ENCODE measurements around the gene NLK. TPM values are rescaled to one million over a fixed set of nuclear protein-coding genes. Genes with fewer than 3 reads are reported as not detected.
A peak's percentile ranks its signal among the peaks of the same experiment; 100 is the strongest.

NLK gene
- total and polyA plus RNA-seq, 2 of the 4 experiments (the other 2 are of a cell fraction) = 15.3 to 23.3 TPM

GRCh38 chr17:28161311-28161710 lies 118.8 kb downstream of the NLK start:
- Histone ChIP-seq H2AK9ac (replicated peaks; ENCODE audit: low read depth, low read length, poor library complexity) (peak overlapping the region; percentile 23), H4K20me1 (ENCODE audit: insufficient read depth, low read length) (no peaks in the 10 kb centered on the region), H3K79me1 (ENCODE audit: low read depth in 1 of 2, low read length in 2 of 2) (peaks cover 4 to 6% of the 10 kb centered on the region in 2 experiments; a peak in 2 of 4 replicates), H3K4ac (ENCODE audit: low read depth, low read length) (peak overlapping the region; percentile 85), H4K8ac (ENCODE audit: low read depth in 2 of 2, low read length in 2 of 2) (peak overlapping the region; percentile 56 to 95), H3K4me1 (ENCODE audit: control insufficient read depth, insufficient read depth, low read length) (peaks cover 8% of the 10 kb centered on the region), H2BK15ac (ENCODE audit: low read depth, low read length) (peak overlapping the region; percentile 84; the same call in 1 of the 3 replicates), H3K4me2 (ENCODE audit: low read depth, low read length) (no peak overlapping the region), H3K56ac (ENCODE audit: extremely low read depth, insufficient read depth, low read length) (peak overlapping the region; percentile 61; the same call in 1 of the 2 replicates), H3K14ac (replicated peaks; ENCODE audit: low read depth, low read length) (no peak overlapping the region), H4K5ac (ENCODE audit: low read depth, low read length) (peak overlapping the region; percentile 51; the same call in 1 of the 2 replicates), H3K18ac (ENCODE audit: low read depth, low read length) (peak overlapping the region; percentile 92), H3K23ac (ENCODE audit: low read depth, low read length) (peak overlapping the region; percentile 52; the same call in 1 of the 2 replicates), H2AFZ (replicated peaks; ENCODE audit: low read length, poor library complexity) (no peak overlapping the region), H3K9ac (ENCODE audit: low read depth, low read length) (no peak overlapping the region), H3K27ac (ENCODE audit: insufficient read depth, low read length) (peak overlapping the region; percentile 75), H2AK5ac (ENCODE audit: low read depth, low read length) (peak overlapping the region; percentile 64; the same call in 1 of the 2 replicates), H3K9me3 (ENCODE audit: control insufficient read depth, insufficient read depth, low read length) (no peaks in the 10 kb centered on the region), H3K4me3 (ENCODE audit: insufficient read depth, low read depth, low read length) (no peak overlapping the region), H3K9me1 (ENCODE audit: insufficient read depth, low read length) (0 out of 2 replicates have a peak, but pooled peaks cover 3% of the 10 kb centered on the region), H3K36me3 (ENCODE audit: control insufficient read depth, insufficient read depth, low read length) (peaks cover 8% of the 10 kb centered on the region; the same call in 1 of the 2 replicates), H2BK5ac (ENCODE audit: low read depth, low read length, poor library complexity, severe bottlenecking) (peak overlapping the region; percentile 84), H3K27me3 (ENCODE audit: control insufficient read depth, insufficient read depth, low read length) (no peaks in the 10 kb centered on the region), H2BK120ac (ENCODE audit: low read depth, low read length) (peak overlapping the region; percentile 81), H4K91ac (ENCODE audit: insufficient read depth, low read depth, low read length) (peak overlapping the region; percentile 96), H2BK20ac (ENCODE audit: low read depth, low read length) (peak overlapping the region; percentile 64)
- in situ Hi-C loops (cut with MboI; ENCODE audit: low sequenced_read_pairs) = no loop called here
- intact Hi-C loops (cut with micrococcal nuclease) = no loop called here
- dilution Hi-C loops (cut with HindIII; ENCODE audit: low sequenced_read_pairs, unreplicated experiment) = no loop called here
- ATAC-seq (ENCODE audit: low read depth) = no peak
- ChIA-PET CTCF (no interaction called here), POLR2A (ENCODE audit: unreplicated experiment) (no interaction called here)
- no peak for DNase-seq
- WGBS, 2 experiments (ENCODE audit: extremely low coverage in 2 of 2, insufficient read length in 1 of 2) = no CpG with 5 or more reads among the region's 4 CpGs
- no peak for TF ChIP-seq USF2 (IDR thresholded peaks at IDR 0.05; ENCODE audit: low read depth, low read length)
- no peak for TF ChIP-seq BHLHE40 (IDR thresholded peaks at IDR 0.05; ENCODE audit: low read depth, low read length)
- no peak for TF ChIP-seq CTCF (conservative IDR thresholded peaks at IDR 0.05; ENCODE audit: low read depth, low read length)
- TF ChIP-seq MAFK (IDR thresholded peaks at IDR 0.05; ENCODE audit: low read depth, low read length) = no peak
- no peak for TF ChIP-seq NFE2L2 (IDR thresholded peaks at IDR 0.05; ENCODE audit: low read depth, low read length)
- TF ChIP-seq POLR2A (IDR thresholded peaks at IDR 0.05; ENCODE audit: low read depth, low read length) = no peak
- no TSS peak for BruUV-seq (replicated peaks)

All from IMR-90 (cell line).